Measurements from ENCODE around the gene LBX2.
"Not testable (repeated sequence)": the region's sequence is repeated elsewhere in the genome, so short reads cannot be mapped to it uniquely, and the experiment has no call there.

LBX2 gene

GRCh38 chr2:74481961-74482800 is 17.2 kb downstream of the LBX2 start:
- peak; percentile 47 for DNase-seq

GRCh38 chr2:74481431-74481830 is 18.0 kb downstream of the LBX2 start:
- no peak for DNase-seq

GRCh38 chr2:74474899-74475298 is 24.5 kb downstream of the LBX2 start:
- no peak for DNase-seq

- DNase-seq = no peak
Observed at GRCh38 chr2:74474481-74474880, 24.9 kb downstream of the LBX2 start.

GRCh38 chr2:74472945-74473258 is 26.5 kb downstream of the LBX2 start:
- no peak for DNase-seq

GRCh38 chr2:74472086-74472944 is 27.1 kb downstream of the LBX2 start, which contains the start of gene MRPL53:
TSS of gene MRPL53 (minus strand) at chr2:74472680. CDS start at chr2:74472660, 20 bp downstream.
- DNase-seq = peak; percentile 96

GRCh38 chr2:74471332-74472065 is 27.9 kb downstream of the LBX2 start:
- DNase-seq = no peak

GRCh38 chr2:74470742-74471141 is 28.7 kb downstream of the LBX2 start:
- DNase-seq = not testable (repeated sequence)

- DNase-seq = no peak
Observed at GRCh38 chr2:74464406-74464805, 35.0 kb downstream of the LBX2 start.

GRCh38 chr2:74462786-74463105 is 36.7 kb downstream of the LBX2 start:
- DNase-seq = no peak

GRCh38 chr2:74462054-74462785 is 37.2 kb downstream of the LBX2 start:
- no peak for DNase-seq

- DNase-seq = no peak
Observed at GRCh38 chr2:74461187-74462053, 38.0 kb downstream of the LBX2 start.

GRCh38 chr2:74460187-74460586 is 39.2 kb downstream of the LBX2 start:
- DNase-seq = not testable (repeated sequence)

- DNase-seq = not testable (repeated sequence)
Observed at GRCh38 chr2:74459503-74460118, 39.8 kb downstream of the LBX2 start.

- no peak for DNase-seq
Observed at GRCh38 chr2:74458938-74459363, 40.5 kb downstream of the LBX2 start.

- peak; percentile 100 for DNase-seq
Observed at GRCh38 chr2:74458132-74458937, 41.1 kb downstream of the LBX2 start, which contains the start of gene WBP1. TSS of gene WBP1 (plus strand) at chr2:74458438. CDS start at chr2:74458603, 165 bp downstream.

GRCh38 chr2:74457549-74458131 is 41.8 kb downstream of the LBX2 start:
- DNase-seq = peak; percentile 35

GRCh38 chr2:74457129-74457548 is 42.3 kb downstream of the LBX2 start:
- no peak for DNase-seq

- DNase-seq = peak; percentile 97
Observed at GRCh38 chr2:74454654-74455511, 44.5 kb downstream of the LBX2 start, which contains the start of gene INO80B. TSS of gene INO80B (plus strand) at chr2:74455087. CDS start at chr2:74455117, 30 bp downstream.
